GM19397 (cell line): Measurements from ENCODE around the gene ZNF423.

Experiments used
- ATAC-seq: cut with Tn5 transposase; IDR thresholded peaks from one replicate; pipeline ENCODE4 v1.9.1; 2021; ENCODE audit warnings: mild to moderate bottlenecking, moderate library complexity; ENCODE audit not compliant: unreplicated experiment

The ZNF423 gene

GRCh38 chr16:49488336-49488735 is 367.6 kb downstream of the ZNF423 start:
- no peak for ATAC-seq

- ATAC-seq: no peak
Measured at GRCh38 chr16:49487746-49488145, 368.2 kb downstream of the ZNF423 start.

- ATAC-seq: no peak
Measured at GRCh38 chr16:49486400-49486799, 369.5 kb downstream of the ZNF423 start.

- no peak for ATAC-seq
Measured at GRCh38 chr16:49485663-49486062, 370.2 kb downstream of the ZNF423 start.

GRCh38 chr16:49484936-49485335 is 371.0 kb downstream of the ZNF423 start:
- no peak for ATAC-seq

GRCh38 chr16:49484451-49484849 is 371.5 kb downstream of the ZNF423 start:
- ATAC-seq: peak; percentile 72

GRCh38 chr16:49483651-49484450 is 372.1 kb downstream of the ZNF423 start:
- ATAC-seq: no peak

- no peak for ATAC-seq
Measured at GRCh38 chr16:49483251-49483650, 372.7 kb downstream of the ZNF423 start.

GRCh38 chr16:49482690-49483089 is 373.2 kb downstream of the ZNF423 start:
- ATAC-seq: no peak

- ATAC-seq: no peak
Measured at GRCh38 chr16:49478616-49479015, 377.3 kb downstream of the ZNF423 start.

- no peak for ATAC-seq
Measured at GRCh38 chr16:49478107-49478506, 377.8 kb downstream of the ZNF423 start.

- ATAC-seq: no peak
Measured at GRCh38 chr16:49477250-49477895, 378.5 kb downstream of the ZNF423 start.

GRCh38 chr16:49474741-49475140 is 381.2 kb downstream of the ZNF423 start:
- no peak for ATAC-seq

GRCh38 chr16:49473773-49474172 is 382.1 kb downstream of the ZNF423 start:
- no peak for ATAC-seq

- no peak for ATAC-seq
Measured at GRCh38 chr16:49473131-49473530, 382.8 kb downstream of the ZNF423 start.

GRCh38 chr16:49472598-49472997 is 383.3 kb downstream of the ZNF423 start:
- ATAC-seq: no peak

GRCh38 chr16:49471038-49471727 is 384.7 kb downstream of the ZNF423 start:
- no peak for ATAC-seq

- ATAC-seq: no peak
Measured at GRCh38 chr16:49470513-49470991, 385.4 kb downstream of the ZNF423 start.

- no peak for ATAC-seq
Measured at GRCh38 chr16:49469930-49470451, 385.9 kb downstream of the ZNF423 start.

GRCh38 chr16:49469311-49469670 is 386.6 kb downstream of the ZNF423 start:
- ATAC-seq: no peak

- no peak for ATAC-seq
Measured at GRCh38 chr16:49468611-49469310, 387.2 kb downstream of the ZNF423 start.
